Measurements from ENCODE around the gene SOAT2.

GRCh38 chr12:53131844-53132243 lies 28.6 kb downstream of the SOAT2 start:
- no peak for TF ChIP-seq CTCF (IDR thresholded peaks at IDR 0.05)
- TF ChIP-seq POLR2AphosphoS5 (IDR thresholded peaks at IDR 0.05; ENCODE audit: insufficient read depth in 1 of 2, low read depth in 1 of 2), result no peak
